GM19397 (cell line): ENCODE measurements around the gene IMMT.
A peak's percentile ranks its signal among the peaks of the same experiment; 100 is the strongest.
"Not testable (repeated sequence)": the region's sequence is repeated elsewhere in the genome, so short reads cannot be mapped to it uniquely, and the experiment has no call there.

Experiments
- ATAC-seq: cut with Tn5 transposase; IDR thresholded peaks from one replicate; pipeline ENCODE4 v1.9.1; 2021; ENCODE audit warnings: mild to moderate bottlenecking, moderate library complexity; ENCODE audit not compliant: unreplicated experiment

Gene IMMT

GRCh38 chr2:86195055-86195807 lies at the start of gene IMMT:
Gene IMMT (minus strand): TSS chr2:86195462. CDS start chr2:86195382, 80 bp downstream.
- ATAC-seq, result peak; percentile 87

- not testable (repeated sequence) for ATAC-seq
Measured at GRCh38 chr2:86244781-86245180, 49.5 kb upstream of the IMMT start.

GRCh38 chr2:86243950-86244733 lies 48.9 kb upstream of the IMMT start:
- ATAC-seq, result no peak

- no peak for ATAC-seq
Measured at GRCh38 chr2:86243272-86243671, 48.0 kb upstream of the IMMT start.

- ATAC-seq, result no peak
Measured at GRCh38 chr2:86241611-86242010, 46.3 kb upstream of the IMMT start.

- ATAC-seq, result no peak
Measured at GRCh38 chr2:86240251-86240650, 45.0 kb upstream of the IMMT start.

GRCh38 chr2:86239745-86240144 lies 44.5 kb upstream of the IMMT start:
- ATAC-seq, result no peak

- no peak for ATAC-seq
Measured at GRCh38 chr2:86239326-86239725, 44.1 kb upstream of the IMMT start.

- ATAC-seq, result peak; percentile 87
Measured at GRCh38 chr2:86238354-86238753, 43.1 kb upstream of the IMMT start.

GRCh38 chr2:86237172-86237571 lies 41.9 kb upstream of the IMMT start:
- no peak for ATAC-seq

- ATAC-seq, result no peak
Measured at GRCh38 chr2:86235196-86235980, 40.1 kb upstream of the IMMT start.

GRCh38 chr2:86234563-86235131 lies 39.4 kb upstream of the IMMT start:
- no peak for ATAC-seq

- no peak for ATAC-seq
Measured at GRCh38 chr2:86233436-86233835, 38.2 kb upstream of the IMMT start.

GRCh38 chr2:86232910-86233309 lies 37.6 kb upstream of the IMMT start:
- ATAC-seq, result no peak

GRCh38 chr2:86232373-86232784 lies 37.1 kb upstream of the IMMT start:
- ATAC-seq, result no peak

GRCh38 chr2:86231680-86232372 lies 36.6 kb upstream of the IMMT start:
- no peak for ATAC-seq

GRCh38 chr2:86230961-86231360 lies 35.7 kb upstream of the IMMT start:
- ATAC-seq, result no peak

- no peak for ATAC-seq
Measured at GRCh38 chr2:86229221-86229620, 34.0 kb upstream of the IMMT start.

- ATAC-seq, result not testable (repeated sequence)
Measured at GRCh38 chr2:86228574-86228973, 33.3 kb upstream of the IMMT start.

GRCh38 chr2:86227685-86228084 lies 32.4 kb upstream of the IMMT start:
- no peak for ATAC-seq
